Fibroblast of skin of right biceps (primary cell): ENCODE measurements around the gene KCNA4.
"Not testable (repeated sequence)": the region's sequence is repeated elsewhere in the genome, so short reads cannot be mapped to it uniquely, and the experiment has no call there.

Experiments used
- DNase-seq: peaks from one replicate; pipeline ENCODE4 v3.0.0-alpha.2; 2013

The KCNA4 gene

GRCh38 chr11:30016588-30017363 is at the start of gene KCNA4:
KCNA4 (minus strand) TSS chr11:30017030; CDS start chr11:30012678, 4,352 bp downstream.
- peak; percentile 21 for DNase-seq

DNA sequence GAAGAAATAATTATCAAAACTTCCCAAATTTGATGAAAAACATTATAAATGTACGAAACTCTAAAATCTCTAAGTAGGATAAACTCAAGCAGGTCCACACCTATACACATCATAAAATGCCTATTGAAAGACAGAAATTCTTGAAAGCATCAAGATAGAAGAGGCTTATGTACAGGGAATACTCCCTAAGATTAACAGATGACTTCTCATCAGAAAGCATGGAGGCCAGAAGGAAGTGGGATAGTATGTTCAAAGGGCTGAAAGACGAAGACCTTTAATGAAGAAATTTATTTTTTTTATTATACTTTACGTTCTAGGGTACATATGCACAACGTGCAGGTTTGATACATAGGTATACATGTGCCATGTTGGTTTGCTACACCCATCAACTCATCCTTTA is 45.3 kb upstream of the KCNA4 start:
- DNase-seq: no peak

DNA sequence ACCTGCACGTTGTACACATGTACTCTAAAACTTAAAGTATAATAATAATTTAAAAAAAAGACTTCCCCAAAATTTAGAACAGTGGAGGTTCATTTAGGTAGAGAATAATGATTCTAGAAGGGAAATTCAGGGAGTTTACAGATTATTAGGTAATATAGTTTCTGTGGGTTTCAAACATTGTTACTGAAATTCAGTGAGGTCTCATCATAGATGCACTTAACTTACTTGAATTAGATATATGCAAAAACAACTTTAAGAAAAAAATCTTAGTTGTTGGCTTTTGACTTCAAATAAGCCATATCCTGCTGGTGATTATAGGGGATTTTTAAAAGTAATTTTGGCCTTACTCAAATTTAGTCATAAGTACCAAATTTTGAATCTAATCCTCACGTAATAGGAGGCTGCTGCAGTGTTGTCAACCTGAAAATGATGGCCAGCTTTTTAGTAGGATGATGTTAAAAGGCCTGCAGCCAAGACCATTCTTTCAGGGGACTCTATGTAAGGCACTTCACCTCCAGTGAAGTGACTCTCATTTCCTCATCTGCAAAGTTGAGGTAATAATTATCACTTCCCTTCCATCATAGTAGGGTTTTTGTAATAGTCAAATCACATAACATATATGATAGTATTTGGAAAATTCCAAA is 42.5 kb upstream of the KCNA4 start:
- DNase-seq: no peak

GRCh38 chr11:30049214-30049613 is 32.4 kb upstream of the KCNA4 start:
- no peak for DNase-seq

DNA sequence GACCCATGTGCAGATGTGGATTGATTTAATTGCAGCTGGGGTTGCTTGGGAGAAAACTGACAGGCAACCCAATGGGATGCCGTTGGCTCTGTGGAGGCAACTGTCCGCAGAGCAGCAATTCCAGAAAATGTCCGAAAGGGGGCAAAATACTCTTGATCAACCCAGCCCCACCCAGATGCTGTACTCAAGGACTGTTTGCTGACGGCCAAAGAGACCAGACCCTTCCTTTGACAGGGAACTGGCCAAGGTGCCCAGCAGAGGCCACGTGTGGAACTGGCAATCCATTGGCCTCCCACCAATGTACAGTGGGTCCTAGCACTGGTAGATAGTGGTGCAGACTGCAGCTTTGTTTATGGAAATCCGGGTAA is 29.7 kb upstream of the KCNA4 start:
- no peak for DNase-seq

DNA sequence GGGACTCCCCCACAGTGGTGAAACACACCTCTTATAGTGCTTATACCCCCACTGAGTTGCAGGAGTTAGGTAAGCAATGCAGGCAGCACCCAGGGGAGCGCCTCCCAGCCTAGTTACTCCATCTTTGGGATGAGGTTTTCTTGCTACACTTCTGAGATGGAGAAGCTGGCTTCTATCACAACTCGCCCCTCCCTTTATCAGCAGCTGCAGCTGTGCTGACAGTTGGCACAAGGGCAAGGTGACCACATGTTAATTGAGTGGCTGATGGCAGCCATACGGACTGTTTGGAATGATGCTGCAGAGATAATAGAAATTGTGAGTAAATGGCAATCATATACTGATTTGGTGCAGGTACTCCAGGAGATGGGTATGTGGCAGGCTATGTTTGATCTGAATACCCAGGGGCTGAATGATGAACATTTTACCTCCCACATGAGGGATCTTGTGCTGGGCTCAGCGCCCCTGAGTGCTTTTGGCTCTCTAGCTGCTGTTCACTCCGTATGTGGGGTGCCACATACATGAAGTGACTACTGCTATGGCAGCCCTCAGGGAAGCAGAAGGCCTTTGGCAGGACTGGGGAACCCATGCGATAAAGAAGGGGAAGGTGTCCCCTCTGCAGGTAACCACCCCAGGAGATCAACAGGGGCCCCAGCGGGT is 29.2 kb upstream of the KCNA4 start:
- DNase-seq: no peak

DNA sequence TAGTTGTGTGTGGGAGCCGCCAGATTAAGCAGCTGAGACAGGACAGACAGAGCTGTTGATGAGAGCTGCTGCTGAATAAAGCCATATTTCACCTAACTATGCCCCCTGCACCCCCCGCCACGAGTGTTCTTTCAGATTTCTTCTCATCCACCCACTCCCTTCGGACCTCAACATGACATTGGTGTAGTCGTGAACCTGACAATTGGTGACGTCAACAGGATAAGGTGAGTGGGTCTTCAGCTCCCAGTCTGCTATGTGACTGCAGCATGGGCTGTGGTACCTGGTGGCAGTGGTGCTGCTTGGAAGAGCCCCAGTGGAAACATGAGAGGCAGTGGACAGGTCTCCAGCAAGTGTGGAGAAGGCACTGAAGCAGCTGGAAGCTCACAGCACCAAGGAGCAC is 28.3 kb upstream of the KCNA4 start:
- DNase-seq: no peak

- DNase-seq: no peak
Measured at GRCh38 chr11:30041171-30041570, 24.3 kb upstream of the KCNA4 start.

DNA sequence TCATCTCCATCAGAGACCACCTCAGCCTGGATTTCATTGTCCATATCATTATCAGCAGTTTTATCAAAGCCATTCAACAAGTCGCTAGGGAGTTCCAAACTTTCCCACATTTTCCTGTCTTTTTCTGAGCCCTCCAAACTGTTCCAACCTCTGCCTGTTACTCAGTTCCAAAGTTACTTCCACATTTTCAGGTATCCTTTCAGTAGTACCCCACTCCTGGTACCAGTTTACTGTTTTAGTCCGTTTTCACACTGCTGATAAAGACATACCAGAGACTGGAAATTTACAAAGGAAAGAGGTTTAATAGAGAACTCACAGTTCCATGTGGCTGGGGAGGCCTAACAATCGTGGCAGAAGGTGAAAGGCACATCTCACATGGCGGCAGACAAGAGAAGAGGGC is 17.9 kb upstream of the KCNA4 start:
- not testable (repeated sequence) for DNase-seq

DNA sequence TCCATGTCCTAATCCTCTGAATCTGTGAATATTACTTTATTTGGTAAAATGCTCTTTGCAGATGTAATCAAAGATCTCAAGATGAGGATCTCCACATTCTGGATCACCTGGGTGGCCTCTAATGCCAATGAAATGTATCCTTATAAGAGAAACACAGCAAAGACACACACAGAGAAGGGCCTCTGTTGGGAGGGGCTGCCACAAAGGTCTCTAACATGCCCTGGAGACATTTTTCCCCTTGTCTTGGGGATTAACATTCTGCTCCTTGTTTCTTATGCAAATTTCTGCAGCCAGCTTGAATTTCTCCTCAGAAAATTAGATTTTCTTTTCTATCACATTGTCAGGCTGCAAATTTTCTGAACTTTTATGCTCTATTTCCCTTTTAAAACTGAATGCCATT is 17.3 kb upstream of the KCNA4 start:
- not testable (repeated sequence) for DNase-seq

GRCh38 chr11:30025396-30026139 is 8.7 kb upstream of the KCNA4 start:
- DNase-seq: no peak

GRCh38 chr11:30023074-30023473 is 6.2 kb upstream of the KCNA4 start:
- DNase-seq: no peak

DNA sequence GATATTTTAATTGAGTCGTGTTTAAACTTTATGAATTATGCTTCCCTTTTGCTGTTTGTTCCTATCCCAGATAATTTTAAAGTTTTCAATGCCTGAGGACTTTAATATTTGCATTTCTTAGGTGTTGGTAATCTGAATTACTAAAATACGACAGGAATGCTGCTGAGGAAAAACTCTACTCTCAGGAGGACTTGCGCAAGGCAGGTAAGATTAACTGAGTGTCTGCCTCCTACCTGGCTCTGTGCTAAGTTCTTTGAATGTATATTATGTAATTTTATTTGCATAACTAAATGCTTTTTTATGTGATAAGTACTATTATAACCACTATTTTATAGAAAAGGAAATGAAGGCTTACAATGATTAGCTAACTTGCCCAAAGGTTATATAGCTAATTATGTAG is 2.7 kb upstream of the KCNA4 start:
- DNase-seq: no peak

- DNase-seq: no peak
Measured at GRCh38 chr11:30018495-30018894, 1.7 kb upstream of the KCNA4 start.

GRCh38 chr11:30017445-30017895 is 640 bp upstream of the KCNA4 start:
- DNase-seq: no peak

- no peak for DNase-seq
Measured at GRCh38 chr11:30015725-30016412, 961 bp downstream of the KCNA4 start.

- DNase-seq: no peak
Measured at GRCh38 chr11:30012346-30012745, 4.5 kb downstream of the KCNA4 start.

- DNase-seq: no peak
Measured at GRCh38 chr11:30009060-30009459, 7.8 kb downstream of the KCNA4 start.

DNA sequence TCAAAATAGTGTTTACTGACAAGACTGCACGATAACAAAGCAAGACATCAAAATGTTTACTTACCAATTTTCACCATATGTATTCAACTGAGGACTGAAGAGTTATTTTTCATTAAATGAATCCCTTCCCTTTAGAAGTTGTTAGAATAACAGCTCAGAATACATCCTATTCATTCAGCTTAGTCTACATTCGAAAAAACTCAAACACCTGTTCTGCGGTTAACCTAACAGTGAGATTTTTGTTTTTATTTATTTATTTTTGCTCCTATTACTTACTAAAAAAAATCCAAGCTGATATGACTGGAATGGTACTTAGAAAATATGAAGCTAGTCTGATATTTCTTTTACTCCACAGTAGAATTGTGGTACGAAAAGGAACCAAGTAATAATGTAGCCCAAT is 10.0 kb downstream of the KCNA4 start:
- DNase-seq: no peak

- no peak for DNase-seq
Measured at GRCh38 chr11:30002157-30002785, 14.6 kb downstream of the KCNA4 start.

DNA sequence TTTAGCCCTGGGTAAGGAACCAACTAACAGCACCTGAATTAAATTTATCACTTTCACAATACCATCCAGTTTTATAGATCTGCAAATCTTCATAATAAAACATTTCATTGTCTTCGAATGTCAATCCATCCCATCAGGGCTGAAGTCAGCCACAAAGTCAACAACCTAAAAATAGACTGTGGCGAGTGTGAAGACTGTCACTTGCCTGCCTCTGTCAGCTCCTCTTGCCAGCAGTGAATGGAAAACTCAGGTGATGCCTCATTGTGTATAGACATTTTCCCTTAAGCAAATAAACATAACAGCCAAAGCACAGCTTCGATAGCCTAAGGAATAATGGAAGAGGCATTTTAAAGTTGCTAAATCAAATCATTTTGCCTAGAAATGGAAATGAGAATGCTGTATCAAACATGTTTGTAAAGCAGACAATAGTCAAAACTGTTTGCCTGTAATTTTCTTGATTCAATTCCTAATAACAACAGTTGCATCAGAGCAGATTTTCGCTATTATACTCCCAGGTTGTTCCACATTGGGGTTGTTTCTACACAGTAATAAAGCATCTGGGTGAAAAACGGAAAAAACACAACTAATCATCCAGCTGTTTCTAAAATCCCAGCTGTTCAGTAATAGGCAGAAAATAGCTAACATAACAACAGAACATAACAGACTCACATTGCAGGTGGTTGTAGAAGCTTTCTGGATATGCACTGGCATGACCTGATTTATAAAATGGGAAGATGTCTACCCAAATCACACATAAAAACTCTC is 15.7 kb downstream of the KCNA4 start:
- DNase-seq: no peak
